CD14-positive monocyte (primary cell): ENCODE measurements around the gene RNFT2. TPM values are rescaled to one million over a fixed set of nuclear protein-coding genes. Genes with fewer than 3 reads are reported as not detected.

Source experiments
- DNase-seq, 3 donors: peaks; one replicate each; pipeline ENCODE4 v3.0.0-alpha.2; 2011 to 2022
- H2AFZ ChIP-seq: 2 replicates; pipeline ENCODE4 v1.6.0; 2012; ENCODE audit warnings: mild to moderate bottlenecking, low read depth, low read length, inconsistent platforms; ENCODE audit not compliant: insufficient read depth, poor library complexity, severe bottlenecking
- H3K27ac ChIP-seq, 2 donors: 1 replicate in 1 of 2; 2 replicates in 1 of 2; pipeline ENCODE4 v1.5.1; 2012 to 2013; ENCODE audit warnings: low read length in 2 of 2, control low read depth in 1 of 2, inconsistent platforms in 1 of 2, low read depth in 1 of 2, mild to moderate bottlenecking in 1 of 2
- H3K27me3 ChIP-seq, 2 donors: one replicate each; pipeline versions ENCODE4 v1.6.0 to v1.6.1; 2011 to 2013; ENCODE audit warnings: low read length in 2 of 2; ENCODE audit not compliant: control insufficient read depth in 2 of 2, insufficient read depth in 2 of 2
- H3K36me3 ChIP-seq, 2 donors: replicated peaks in 1 of 2; 1 replicate in 1 of 2; 2 replicates in 1 of 2; pipeline versions ENCODE4 v1.5.1 to v1.6.1; 2012 to 2013; ENCODE audit warnings: low read length in 2 of 2, control low read depth in 1 of 2, inconsistent platforms in 1 of 2, mild to moderate bottlenecking in 1 of 2; ENCODE audit not compliant: insufficient read depth in 2 of 2, control insufficient read depth in 1 of 2
- H3K4me1 ChIP-seq, 2 donors: 1 replicate in 1 of 2; 2 replicates in 1 of 2; pipeline versions ENCODE4 v1.5.1 to v1.6.1; 2012 to 2013; ENCODE audit warnings: low read length in 2 of 2, control low read depth in 1 of 2, inconsistent platforms in 1 of 2, mild to moderate bottlenecking in 1 of 2, moderate library complexity in 1 of 2; ENCODE audit not compliant: insufficient read depth in 2 of 2, control insufficient read depth in 1 of 2
- H3K4me2 ChIP-seq: replicated peaks from 2 replicates; pipeline ENCODE3; 2012; ENCODE audit warnings: low read length, moderate library complexity, mild to moderate bottlenecking; ENCODE audit not compliant: poor library complexity, severe bottlenecking; ENCODE audit errors: extremely low read depth
- H3K4me3 ChIP-seq, 3 experiments: fragments of 200-600 bp in 1 of 3; sonication (generic) in 1 of 3; replicated peaks in 1 of 3; 1 replicate in 2 of 3; 2 replicates in 1 of 3; pipeline ENCODE4 v1.5.1; 2011 to 2013; ENCODE audit warnings: low read length in 3 of 3, mild to moderate bottlenecking in 3 of 3, control low read depth in 2 of 3, low read depth in 2 of 3, inconsistent platforms in 1 of 3, moderate library complexity in 1 of 3
- H3K79me2 ChIP-seq: 2 replicates; pipeline ENCODE4 v1.6.0; 2012; ENCODE audit warnings: mild to moderate bottlenecking, control low read depth, inconsistent platforms, low read length, moderate library complexity; ENCODE audit not compliant: insufficient read depth
- H3K9ac ChIP-seq: 2 replicates; pipeline ENCODE4 v1.6.0; 2017; ENCODE audit warnings: low read length, mild to moderate bottlenecking; ENCODE audit not compliant: insufficient read depth, poor library complexity, severe bottlenecking
- H3K9me3 ChIP-seq, 2 donors: replicated peaks in 1 of 2; 1 replicate in 1 of 2; 2 replicates in 1 of 2; pipeline versions ENCODE4 v1.5.1 to v1.6.1; 2012 to 2013; ENCODE audit warnings: low read length in 2 of 2, control low read depth in 1 of 2; ENCODE audit not compliant: control insufficient read depth in 1 of 2, insufficient read depth in 1 of 2
- H4K20me1 ChIP-seq: 2 replicates; pipeline ENCODE4 v1.6.0; 2012; ENCODE audit warnings: mild to moderate bottlenecking, low read length, control low read depth, moderate library complexity; ENCODE audit not compliant: insufficient read depth
- H3K27ac Mint-ChIP-seq, 7 donors: one replicate each; pipeline ENCODE4 v1.8.0; 2020; ENCODE audit warnings: mild to moderate bottlenecking in 7 of 7, mixed read lengths in 7 of 7, moderate library complexity in 6 of 7, inconsistent platforms in 2 of 7
- H3K27me3 Mint-ChIP-seq, 3 donors: one replicate each; pipeline ENCODE4 v1.8.0; 2021 to 2022; ENCODE audit warnings: low read depth in 3 of 3, mild to moderate bottlenecking in 3 of 3, mixed read lengths in 3 of 3, moderate library complexity in 3 of 3, inconsistent platforms in 1 of 3
- H3K36me3 Mint-ChIP-seq, 2 donors: one replicate each; pipeline ENCODE4 v1.8.0; 2020; ENCODE audit warnings: mixed read lengths in 2 of 2, inconsistent platforms in 1 of 2, mild to moderate bottlenecking in 1 of 2
- H3K4me1 Mint-ChIP-seq: one replicate; pipeline ENCODE4 v1.8.0; 2020; ENCODE audit warnings: mild to moderate bottlenecking, mixed read lengths
- H3K4me3 Mint-ChIP-seq, 2 donors: one replicate each; pipeline ENCODE4 v1.8.0; 2020; ENCODE audit warnings: mild to moderate bottlenecking in 2 of 2, mixed read lengths in 2 of 2, moderate library complexity in 1 of 2
- H3K9me3 Mint-ChIP-seq, 7 donors: one replicate each; pipeline ENCODE4 v1.8.0; 2020 to 2022; ENCODE audit warnings: mixed read lengths in 7 of 7, mild to moderate bottlenecking in 6 of 7, moderate library complexity in 6 of 7, inconsistent platforms in 2 of 7
- CTCF ChIP-seq: fragments of 200-600 bp; IDR thresholded peaks from one replicate; pipeline ENCODE4 v1.8.0; 2022; ENCODE audit warnings: antibody characterized with exemption, mild to moderate bottlenecking
- WGBS: methylation state at CpG from one replicate; pipeline ENCODE4 v1.1.5; 2013; ENCODE audit warnings: missing lambda C conversion rate; ENCODE audit not compliant: insufficient coverage; 5-methylcytosine and 5-hydroxymethylcytosine counted together
- intact Hi-C, 2 donors: fragments of 100-400 bp; cut with micrococcal nuclease; formaldehyde crosslinking; loops; one replicate each; pipeline versions ENCODE4 v1.15.0 to v1.15.1; 2023
- polyA plus RNA-seq, 3 donors: library from polyadenylated mRNA; depleted of rRNA in 1 of 3; unstranded in 2 of 3; stranded (reverse) in 1 of 3; fragments of 300-500 nt in 2 of 3; fragments of >200 nt in 1 of 3; fragmentation: Illumina TruSeq in 2 of 3; gene quantifications; 1 replicate in 2 of 3; 2 replicates in 1 of 3; pipeline ENCODE4 v1.2.3, GENCODE V29; 2012 to 2021

The RNFT2 gene
- polyA plus RNA-seq, 3 donors = 0.05 TPM; not detected in 2

GRCh38 chr12:116808113-116809105, 70.3 kb downstream of the RNFT2 start:
- Histone ChIP-seq H3K4me2 (no peak overlapping the region), H3K27me3 (no peaks in the 10 kb centered on the region), H3K4me1 (no peaks in the 10 kb centered on the region), H3K9me3 (no peaks in the 10 kb centered on the region), H2AFZ (no peak overlapping the region), H3K4me3 (no peak overlapping the region), H3K36me3 (no peaks in the 10 kb centered on the region), H3K27ac (no peak overlapping the region), H3K9ac (no peak overlapping the region), H3K79me2 (no peaks in the 10 kb centered on the region), H4K20me1 (no peaks in the 10 kb centered on the region)
- no peak for DNase-seq
- Mint-ChIP-seq H3K9me3 (peaks cover 0 to 1% (median 0%) of the 10 kb centered on the region in 7 donors), H3K4me1 (no peaks in the 10 kb centered on the region), H3K27me3 (peaks cover 2 to 5% (median 2%) of the 10 kb centered on the region in 3 donors), H3K27ac (no peak overlapping the region), H3K4me3 (no peak overlapping the region), H3K36me3 (no peaks in the 10 kb centered on the region)
- no peak for TF ChIP-seq CTCF
- intact Hi-C loops = no loop called here
- WGBS = 90% methylated on average over 10 of the region's 18 CpGs

- intact Hi-C loops = no loop called here
- Histone ChIP-seq H2AFZ (no peak overlapping the region), H4K20me1 (no peaks in the 10 kb centered on the region), H3K27me3 (no peaks in the 10 kb centered on the region), H3K4me1 (no peaks in the 10 kb centered on the region), H3K27ac (no peak overlapping the region), H3K4me3 (no peak overlapping the region), H3K4me2 (no peak overlapping the region), H3K36me3 (no peaks in the 10 kb centered on the region), H3K79me2 (no peaks in the 10 kb centered on the region), H3K9ac (no peak overlapping the region), H3K9me3 (no peaks in the 10 kb centered on the region)
- no peak for TF ChIP-seq CTCF
- no peak overlapping the region for H3K4me3 Mint-ChIP-seq
- DNase-seq = no peak
- H3K4me1 Mint-ChIP-seq = no peaks in the 10 kb centered on the region
- peak overlapping the region in 1 of 7 donors; percentile 12 for H3K27ac Mint-ChIP-seq
- no peaks in the 10 kb centered on the region for H3K36me3 Mint-ChIP-seq
- H3K9me3 Mint-ChIP-seq = peaks cover 0 to 1% (median 0%) of the 10 kb centered on the region in 7 donors
- peaks cover 2 to 6% (median 5%) of the 10 kb centered on the region in 3 donors for H3K27me3 Mint-ChIP-seq
- 93% methylated on average over 7 of the region's 10 CpGs for WGBS
Measured at GRCh38 chr12:116812238-116812637, 74.1 kb downstream of the RNFT2 start.
